Esophagus (tissue), 2 donors: Measurements from ENCODE around the gene TPGS2. TPM values are rescaled to one million over a fixed set of nuclear protein-coding genes. Genes with fewer than 3 reads are reported as not detected.

ENCODE experiments used
- H3K27ac ChIP-seq, 2 donors: one replicate each; pipeline ENCODE4 v1.5.1; 2013; ENCODE audit warnings: low read depth in 2 of 2, mild to moderate bottlenecking in 2 of 2, inconsistent platforms in 1 of 2, low read length in 1 of 2, moderate library complexity in 1 of 2
- H3K27me3 ChIP-seq, 2 donors: one replicate each; pipeline ENCODE4 v1.6.1; 2013; ENCODE audit warnings: low read length in 2 of 2, control low read depth in 1 of 2, mild to moderate bottlenecking in 1 of 2; ENCODE audit not compliant: insufficient read depth in 2 of 2, control insufficient read depth in 1 of 2
- H3K36me3 ChIP-seq, 2 donors: one replicate each; pipeline ENCODE4 v1.6.1; 2013; ENCODE audit warnings: low read length in 1 of 2; ENCODE audit not compliant: control insufficient read depth in 2 of 2, insufficient read depth in 2 of 2
- H3K4me1 ChIP-seq, 2 donors: one replicate each; pipeline ENCODE4 v1.6.1; 2013; ENCODE audit warnings: low read length in 1 of 2; ENCODE audit not compliant: control insufficient read depth in 2 of 2, insufficient read depth in 2 of 2
- H3K4me3 ChIP-seq, 2 donors: one replicate each; pipeline ENCODE4 v1.5.1; 2013; ENCODE audit warnings: low read length in 2 of 2, mild to moderate bottlenecking in 2 of 2, low read depth in 1 of 2, moderate library complexity in 1 of 2
- H3K9me3 ChIP-seq, 2 donors: one replicate each; pipeline ENCODE4 v1.6.1; 2013; ENCODE audit warnings: mild to moderate bottlenecking in 2 of 2, low read depth in 1 of 2, low read length in 1 of 2, moderate library complexity in 1 of 2; ENCODE audit not compliant: control insufficient read depth in 2 of 2, insufficient read depth in 1 of 2
- WGBS, 2 donors: extraction: QIAGEN DNeasy Blood & Tissue Kit; methylation state at CpG; one replicate each; pipeline ENCODE4 v1.1.7; 2013; 5-methylcytosine and 5-hydroxymethylcytosine counted together
- polyA plus RNA-seq, 2 donors: library from polyadenylated mRNA; stranded (reverse); fragments of 200-250 nt; gene quantifications; one replicate each; pipeline ENCODE4 v1.2.3, GENCODE V29; 2013
- donor health status: healthy with polysubstance abuse.
- donor health status: Bipolar disorder and iron deficiency.

The TPGS2 gene
- polyA plus RNA-seq, 2 donors, result 27.6 to 62.6 TPM

GRCh38 chr18:36758623-36759022 is 70.2 kb downstream of the TPGS2 start:
- Histone ChIP-seq H3K9me3 (no peaks in the 10 kb centered on the region), H3K36me3 (no peaks in the 10 kb centered on the region), H3K27me3 (no peaks in the 10 kb centered on the region), H3K4me1 (no peaks in the 10 kb centered on the region), H3K4me3 (no peak overlapping the region), H3K27ac (no peak overlapping the region)
- WGBS, 2 donors, result 80 to 86% methylated on average over 10 of the region's 10 CpGs

DNA sequence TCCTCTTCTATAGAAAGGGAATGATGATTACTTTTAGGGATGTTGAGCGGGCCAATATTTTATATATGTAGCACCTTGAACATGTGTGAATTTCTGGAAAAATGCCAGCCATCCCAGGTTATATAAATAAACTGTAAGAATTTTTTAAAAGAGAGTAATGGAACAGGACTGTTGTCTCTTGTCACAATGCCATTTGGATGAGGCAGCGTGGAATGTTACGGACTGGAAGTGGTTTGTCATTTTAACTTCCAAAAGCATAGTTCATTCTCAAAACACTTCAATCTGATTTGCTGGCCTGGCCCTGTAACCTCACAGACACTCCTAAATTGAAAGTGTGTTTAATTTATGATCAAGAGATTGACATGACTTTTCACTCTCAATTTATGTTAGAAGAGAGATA is 70.8 kb downstream of the TPGS2 start:
- no peaks in the 10 kb centered on the region for H3K4me1 ChIP-seq
- WGBS, 2 donors, result 79 to 81% methylated on average over 3 of the region's 3 CpGs

GRCh38 chr18:36757081-36757480 is 71.7 kb downstream of the TPGS2 start:
- no peaks in the 10 kb centered on the region for H3K27me3 ChIP-seq
- 8 to 9% methylated on average over 1 of the region's 1 CpG for WGBS, 2 donors
- no peak overlapping the region for H3K27ac ChIP-seq
- no peaks in the 10 kb centered on the region for H3K9me3 ChIP-seq
- no peaks in the 10 kb centered on the region for H3K4me1 ChIP-seq
- no peaks in the 10 kb centered on the region for H3K36me3 ChIP-seq
- H3K4me3 ChIP-seq, result no peak overlapping the region

More for the DNA sequence above, 70.8 kb downstream of the TPGS2 start:
- H3K9me3 ChIP-seq, result no peaks in the 10 kb centered on the region
- H3K4me3 ChIP-seq, result no peak overlapping the region
- H3K27me3 ChIP-seq, result no peaks in the 10 kb centered on the region
- H3K27ac ChIP-seq, result no peak overlapping the region
- H3K36me3 ChIP-seq, result no peaks in the 10 kb centered on the region

- Histone ChIP-seq H3K27me3 (no peaks in the 10 kb centered on the region), H3K36me3 (no peaks in the 10 kb centered on the region), H3K27ac (peak overlapping the region in 1 of 2 donors; percentile 21), H3K4me3 (no peak overlapping the region), H3K4me1 (no peaks in the 10 kb centered on the region), H3K9me3 (no peaks in the 10 kb centered on the region)
- 33 to 40% methylated on average over 4 of the region's 4 CpGs for WGBS, 2 donors
Measured at GRCh38 chr18:36756242-36756641, 72.6 kb downstream of the TPGS2 start.

- H3K36me3 ChIP-seq, result no peaks in the 10 kb centered on the region
- H3K4me3 ChIP-seq, result no peak overlapping the region
- H3K27me3 ChIP-seq, result no peaks in the 10 kb centered on the region
- WGBS, 2 donors, result 55 to 56% methylated on average over 3 of the region's 3 CpGs
- no peak overlapping the region for H3K27ac ChIP-seq
- no peaks in the 10 kb centered on the region for H3K4me1 ChIP-seq
- H3K9me3 ChIP-seq, result no peaks in the 10 kb centered on the region
Measured at GRCh38 chr18:36752929-36753865, 75.6 kb downstream of the TPGS2 start.

DNA sequence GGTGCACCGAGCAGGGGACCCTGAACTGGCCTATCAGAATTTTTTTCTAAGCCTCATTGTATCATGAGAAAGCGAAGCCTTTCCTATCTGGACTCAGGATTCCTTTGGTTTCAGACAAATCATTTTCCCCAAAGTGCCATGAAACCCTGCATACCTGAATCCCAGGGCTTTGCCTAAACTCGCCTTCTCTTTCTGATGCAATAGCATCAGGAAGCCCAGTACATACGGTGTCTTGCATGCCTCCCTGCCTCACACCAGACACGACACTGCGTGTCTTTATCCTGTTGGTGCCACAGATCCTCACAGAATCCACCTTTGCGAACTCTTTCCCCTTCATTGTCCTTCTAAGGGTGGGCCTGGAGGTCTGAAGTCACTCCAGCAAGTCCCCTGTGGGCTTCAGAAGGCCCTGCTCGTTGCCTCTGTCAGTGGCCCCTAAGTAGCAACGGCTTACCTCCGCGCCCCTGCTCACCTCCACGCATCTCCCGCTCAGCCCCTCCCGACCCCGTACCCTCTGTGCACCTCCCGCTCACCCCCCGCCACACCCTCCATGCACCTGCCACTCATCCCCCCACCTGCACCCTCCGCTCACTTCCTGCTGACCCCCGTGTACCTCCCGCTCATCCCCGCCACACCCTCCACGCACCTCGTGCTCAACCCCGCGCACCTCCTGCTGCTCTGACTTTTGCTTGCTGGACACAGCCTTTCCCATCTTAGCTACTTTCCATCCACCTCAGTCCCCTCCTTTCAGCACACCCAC is 83.4 kb downstream of the TPGS2 start:
- 82 to 85% methylated on average over 25 of the region's 25 CpGs for WGBS, 2 donors
- Histone ChIP-seq H3K27me3 (no peaks in the 10 kb centered on the region), H3K4me3 (no peak overlapping the region), H3K4me1 (no peaks in the 10 kb centered on the region), H3K36me3 (no peaks in the 10 kb centered on the region), H3K9me3 (no peaks in the 10 kb centered on the region), H3K27ac (no peak overlapping the region)

DNA sequence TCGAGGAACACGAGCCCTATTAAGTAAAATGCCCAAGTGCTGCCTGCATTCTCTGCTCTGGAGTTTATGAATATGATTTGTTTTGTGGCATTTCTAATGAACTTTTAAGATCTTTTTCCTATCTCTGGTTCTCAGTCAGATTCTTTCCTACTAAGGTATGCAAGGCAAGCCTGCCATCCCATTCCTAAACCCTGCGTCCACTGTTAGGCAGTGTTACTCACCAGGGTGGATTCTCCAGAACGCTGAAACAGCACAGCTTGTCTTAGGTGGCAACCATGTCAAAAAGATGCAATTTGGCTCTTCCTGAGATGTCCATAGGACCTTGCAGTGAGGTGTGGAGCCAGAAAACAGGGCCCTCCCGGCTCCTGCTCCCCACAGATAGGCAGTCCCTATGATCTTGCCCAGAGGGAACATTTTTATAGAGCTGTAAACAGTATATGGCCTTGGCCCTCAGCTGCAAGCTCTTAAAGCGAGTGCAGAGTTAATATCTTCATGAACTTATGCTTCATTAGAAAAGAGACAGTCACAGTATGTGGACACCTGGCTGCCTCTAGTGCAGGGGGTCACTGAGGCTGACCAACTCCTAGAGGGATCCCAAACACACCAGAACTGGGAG is 84.4 kb downstream of the TPGS2 start:
- 83 to 84% methylated on average over 6 of the region's 6 CpGs for WGBS, 2 donors

More for the DNA sequence above, 84.4 kb downstream of the TPGS2 start:
- Histone ChIP-seq H3K27ac (no peak overlapping the region), H3K4me3 (no peak overlapping the region), H3K36me3 (no peaks in the 10 kb centered on the region), H3K9me3 (no peaks in the 10 kb centered on the region), H3K27me3 (no peaks in the 10 kb centered on the region), H3K4me1 (no peaks in the 10 kb centered on the region)

Other genes with a start within 250 kb of the TPGS2 start
- gene KIAA1328, start 125 bp upstream of the TPGS2 start, polyA plus RNA-seq, result 1 to 10 TPM; 1.9 to 2.6 TPM